Epithelial cell of proximal tubule (primary cell): ENCODE results near the gene COX7C. TPM values are rescaled to one million over a fixed set of nuclear protein-coding genes. Genes with fewer than 3 reads are reported as not detected.

Experiments
- DNase-seq: peaks from one replicate; pipeline ENCODE4 v3.0.0-alpha.2; 2011; ENCODE audit warnings: low read depth
- H3K4me3 ChIP-seq: 2 replicates; pipeline ENCODE4 v1.5.1; 2011; ENCODE audit warnings: low read depth, mild to moderate bottlenecking, low read length
- total RNA-seq: library from RNA; depleted of rRNA; stranded (reverse); fragments of >200 nt; gene quantifications from 2 replicates; pipeline ENCODE4 v1.2.3, GENCODE V29; 2015
- TF ChIP-seq, protein P1 (sequence below): conservative IDR thresholded peaks from 2 replicates; pipeline ENCODE4 v1.5.1; 2012; ENCODE audit warnings: low read depth, mild to moderate bottlenecking, low read length

COX7C gene
- total RNA-seq, 1 donor from 2014 or later, result 603 TPM

- TF ChIP-seq, protein P1, sequence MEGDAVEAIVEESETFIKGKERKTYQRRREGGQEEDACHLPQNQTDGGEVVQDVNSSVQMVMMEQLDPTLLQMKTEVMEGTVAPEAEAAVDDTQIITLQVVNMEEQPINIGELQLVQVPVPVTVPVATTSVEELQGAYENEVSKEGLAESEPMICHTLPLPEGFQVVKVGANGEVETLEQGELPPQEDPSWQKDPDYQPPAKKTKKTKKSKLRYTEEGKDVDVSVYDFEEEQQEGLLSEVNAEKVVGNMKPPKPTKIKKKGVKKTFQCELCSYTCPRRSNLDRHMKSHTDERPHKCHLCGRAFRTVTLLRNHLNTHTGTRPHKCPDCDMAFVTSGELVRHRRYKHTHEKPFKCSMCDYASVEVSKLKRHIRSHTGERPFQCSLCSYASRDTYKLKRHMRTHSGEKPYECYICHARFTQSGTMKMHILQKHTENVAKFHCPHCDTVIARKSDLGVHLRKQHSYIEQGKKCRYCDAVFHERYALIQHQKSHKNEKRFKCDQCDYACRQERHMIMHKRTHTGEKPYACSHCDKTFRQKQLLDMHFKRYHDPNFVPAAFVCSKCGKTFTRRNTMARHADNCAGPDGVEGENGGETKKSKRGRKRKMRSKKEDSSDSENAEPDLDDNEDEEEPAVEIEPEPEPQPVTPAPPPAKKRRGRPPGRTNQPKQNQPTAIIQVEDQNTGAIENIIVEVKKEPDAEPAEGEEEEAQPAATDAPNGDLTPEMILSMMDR, result no peak
- H3K4me3 ChIP-seq, result no peak overlapping the region
- DNase-seq, result no peak
Measured at GRCh38 chr5:86605881-86606280, 11.9 kb upstream of the COX7C start.

DNA sequence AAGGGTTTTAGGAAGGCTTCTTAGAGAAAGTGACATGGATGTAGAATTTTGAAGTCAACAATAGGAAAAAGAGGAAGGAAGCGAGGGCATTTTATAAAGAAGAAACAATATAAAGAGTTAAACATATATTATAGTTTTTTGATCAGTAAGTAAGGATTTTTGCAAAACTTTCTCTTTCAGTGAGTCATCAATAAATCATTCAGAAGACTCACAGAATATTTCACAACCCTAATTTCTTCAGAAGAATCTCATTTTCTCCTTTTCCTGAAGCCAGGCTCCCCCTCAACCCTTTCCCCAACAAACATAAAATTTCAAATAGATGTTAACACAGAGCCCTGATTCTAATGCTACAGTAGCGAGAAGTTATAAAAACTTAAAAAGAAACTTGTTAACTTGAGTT is 4.3 kb upstream of the COX7C start:
- no peak for DNase-seq
- H3K4me3 ChIP-seq, result no peak overlapping the region
- TF ChIP-seq, protein P1, result no peak

- DNase-seq, result no peak
- no peak overlapping the region for H3K4me3 ChIP-seq
- TF ChIP-seq, protein P1, result no peak
Measured at GRCh38 chr5:86617309-86617755, 409 bp upstream of the COX7C start.

- DNase-seq, result no peak
- TF ChIP-seq, protein P1, result no peak
- no peak overlapping the region for H3K4me3 ChIP-seq
Measured at GRCh38 chr5:86623785-86624483, 6.2 kb downstream of the COX7C start.

DNA sequence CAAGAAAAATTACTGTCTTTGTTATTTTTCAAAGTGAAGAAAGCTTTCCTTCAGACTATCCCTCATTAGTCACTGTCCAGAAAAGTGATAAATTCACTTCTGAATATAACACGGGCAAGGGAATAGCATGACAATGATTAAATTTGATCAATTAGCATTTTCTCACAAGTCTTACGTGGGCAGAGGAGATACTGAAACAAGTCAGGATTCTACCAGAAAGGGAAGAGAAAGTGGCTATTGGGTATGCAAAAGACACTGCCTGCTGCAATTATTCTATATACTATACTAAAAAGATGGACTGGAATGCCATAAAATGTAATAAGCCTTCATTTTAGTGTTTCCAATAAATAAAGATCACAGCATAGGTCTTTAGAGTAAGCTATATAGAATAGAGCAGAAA is 7.4 kb downstream of the COX7C start:
- DNase-seq, result no peak
- TF ChIP-seq, protein P1, result no peak
- no peak overlapping the region for H3K4me3 ChIP-seq

DNA sequence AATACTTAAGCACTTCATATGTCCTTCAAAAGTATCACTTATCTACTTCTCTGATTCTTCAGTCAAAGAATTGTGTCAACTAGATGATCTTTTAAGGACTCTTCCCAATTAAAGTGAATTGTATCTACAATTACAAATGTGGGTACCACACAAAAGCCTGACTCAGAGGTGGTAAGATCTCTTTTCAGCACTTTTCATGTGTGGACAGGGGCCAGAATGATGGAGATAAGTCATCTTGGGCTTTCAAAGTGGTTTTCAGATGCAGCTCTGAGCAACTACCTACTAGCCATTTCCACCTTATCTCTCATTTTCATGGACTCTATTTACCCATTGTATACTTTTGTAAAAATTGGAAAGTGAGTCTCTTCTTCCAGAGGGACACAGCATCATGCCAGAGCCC is 8.4 kb downstream of the COX7C start:
- H3K4me3 ChIP-seq, result no peak overlapping the region
- TF ChIP-seq, protein P1, result no peak
- DNase-seq, result no peak

DNA sequence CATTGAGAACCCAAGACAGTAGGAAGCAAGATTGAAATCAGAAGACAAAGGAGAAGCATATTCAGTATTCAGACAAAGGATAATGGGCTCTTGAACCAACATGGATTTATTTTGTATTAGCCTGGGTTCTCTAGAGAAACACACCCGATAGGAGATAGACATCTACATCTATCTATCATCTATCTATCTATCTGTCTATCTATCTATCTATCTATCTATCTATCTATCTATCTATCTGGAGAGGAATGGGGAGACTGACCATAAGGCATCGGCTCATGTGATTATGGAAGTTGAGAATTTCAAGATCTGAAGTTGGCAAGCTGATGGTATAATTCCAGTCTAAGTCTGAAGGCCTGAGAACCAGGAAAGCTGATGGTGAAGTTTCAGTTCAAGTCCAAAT is 13.4 kb downstream of the COX7C start:
- DNase-seq, result no peak
- TF ChIP-seq, protein P1, result no peak

More for the DNA sequence above, 13.4 kb downstream of the COX7C start:
- H3K4me3 ChIP-seq, result no peak overlapping the region
